Renal cortex interstitium (tissue), 11 donors: ENCODE data around the gene IMPA2. TPM values are rescaled to one million over a fixed set of nuclear protein-coding genes. Genes with fewer than 3 reads are reported as not detected.
A peak's percentile ranks its signal among the peaks of the same experiment; 100 is the strongest.

ENCODE experiments used
- DNase-seq, 11 donors: peaks; one replicate each; pipeline ENCODE4 v3.0.0-alpha.2; 2013; ENCODE audit warnings: low read depth in 9 of 11, low spot score in 4 of 11; ENCODE audit errors: extremely low read depth in 1 of 11
- polyA plus RNA-seq, 3 donors: library from polyadenylated mRNA; unstranded; fragments of 120-200 nt; gene quantifications; one replicate each; pipeline ENCODE4 v1.2.1, GENCODE V29; 2013; ENCODE audit not compliant: insufficient read length in 3 of 3

Gene IMPA2
- polyA plus RNA-seq, 3 donors, result 92.3 to 128 (median 97.2) TPM

GRCh38 chr18:11996190-11996754 is 15.0 kb downstream of the IMPA2 start:
- DNase-seq, result no peak

DNA sequence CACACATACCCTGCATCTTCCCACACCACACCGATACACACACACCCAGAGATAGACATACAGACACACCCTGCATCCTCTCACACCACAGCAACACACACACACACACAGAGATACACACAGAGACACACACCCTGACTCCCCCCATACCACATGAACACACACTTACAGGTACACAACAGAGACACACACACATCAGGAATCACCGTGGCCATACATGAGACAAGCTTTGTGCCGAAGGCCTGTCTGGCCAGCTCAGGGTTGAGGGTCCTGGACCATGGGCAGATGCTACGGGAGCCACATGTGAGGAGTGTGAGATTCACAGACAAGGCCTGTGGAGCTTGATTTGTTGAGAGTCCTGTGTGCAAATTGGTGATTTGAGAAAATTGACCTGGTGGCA is 15.6 kb downstream of the IMPA2 start:
- DNase-seq, result no peak

DNA sequence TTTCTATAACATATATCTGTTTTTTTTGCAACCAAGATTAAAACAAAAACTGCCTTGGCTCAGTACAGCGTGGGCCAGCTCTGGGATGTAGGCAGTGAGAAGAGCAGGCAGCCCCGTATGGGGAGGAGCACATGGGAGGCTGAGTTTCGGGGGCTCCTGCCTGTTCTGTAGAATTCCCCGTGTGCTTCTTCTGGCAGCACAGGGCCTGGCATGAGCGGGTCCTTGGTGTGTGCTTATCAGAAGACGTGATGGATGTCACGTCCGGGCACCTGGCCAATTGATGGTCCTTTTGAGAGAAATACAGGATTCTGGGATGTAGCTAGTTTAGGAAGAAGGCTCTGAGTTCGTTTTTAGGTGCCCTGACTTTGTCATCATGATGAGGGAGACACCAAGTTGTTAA is 16.2 kb downstream of the IMPA2 start:
- no peak for DNase-seq

GRCh38 chr18:11998193-11998592 is 16.9 kb downstream of the IMPA2 start:
- DNase-seq, result no peak

- no peak for DNase-seq
These were observed 18.1 kb downstream of the IMPA2 start for GRCh38 chr18:11999429-11999828.

DNA sequence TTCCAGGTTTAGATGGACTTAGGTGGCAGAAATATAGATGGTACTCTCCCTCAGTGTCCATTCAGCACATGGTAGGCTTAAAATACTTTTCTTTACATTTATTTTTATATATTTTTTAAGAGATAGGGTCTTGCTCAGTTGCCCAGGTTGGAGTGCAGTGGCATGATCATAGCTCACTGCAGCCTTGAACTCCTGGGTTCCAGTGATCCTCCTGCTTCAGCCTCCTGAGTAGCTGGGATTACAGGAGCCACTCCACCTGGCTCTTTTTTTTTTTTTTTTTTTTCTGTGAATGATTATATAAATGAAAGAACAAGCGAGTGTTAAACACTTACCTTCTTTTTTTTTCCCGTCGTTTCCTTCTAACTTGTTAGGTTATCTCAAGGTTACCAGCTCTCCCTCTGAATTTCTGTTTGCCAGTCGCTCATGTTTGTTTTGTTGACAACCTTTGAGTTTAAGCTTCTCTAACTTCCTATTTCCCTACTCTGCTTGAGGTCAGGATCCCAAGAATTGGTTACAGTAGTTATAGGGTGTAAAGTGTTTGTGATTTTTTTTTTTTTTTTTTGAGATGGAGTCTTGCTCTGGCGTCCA is 18.9 kb downstream of the IMPA2 start:
- DNase-seq, result no peak

- no peak for DNase-seq
These were observed 20.1 kb downstream of the IMPA2 start for GRCh38 chr18:12001421-12001820.

GRCh38 chr18:12003894-12004293 is 22.6 kb downstream of the IMPA2 start:
- DNase-seq, result no peak

DNA sequence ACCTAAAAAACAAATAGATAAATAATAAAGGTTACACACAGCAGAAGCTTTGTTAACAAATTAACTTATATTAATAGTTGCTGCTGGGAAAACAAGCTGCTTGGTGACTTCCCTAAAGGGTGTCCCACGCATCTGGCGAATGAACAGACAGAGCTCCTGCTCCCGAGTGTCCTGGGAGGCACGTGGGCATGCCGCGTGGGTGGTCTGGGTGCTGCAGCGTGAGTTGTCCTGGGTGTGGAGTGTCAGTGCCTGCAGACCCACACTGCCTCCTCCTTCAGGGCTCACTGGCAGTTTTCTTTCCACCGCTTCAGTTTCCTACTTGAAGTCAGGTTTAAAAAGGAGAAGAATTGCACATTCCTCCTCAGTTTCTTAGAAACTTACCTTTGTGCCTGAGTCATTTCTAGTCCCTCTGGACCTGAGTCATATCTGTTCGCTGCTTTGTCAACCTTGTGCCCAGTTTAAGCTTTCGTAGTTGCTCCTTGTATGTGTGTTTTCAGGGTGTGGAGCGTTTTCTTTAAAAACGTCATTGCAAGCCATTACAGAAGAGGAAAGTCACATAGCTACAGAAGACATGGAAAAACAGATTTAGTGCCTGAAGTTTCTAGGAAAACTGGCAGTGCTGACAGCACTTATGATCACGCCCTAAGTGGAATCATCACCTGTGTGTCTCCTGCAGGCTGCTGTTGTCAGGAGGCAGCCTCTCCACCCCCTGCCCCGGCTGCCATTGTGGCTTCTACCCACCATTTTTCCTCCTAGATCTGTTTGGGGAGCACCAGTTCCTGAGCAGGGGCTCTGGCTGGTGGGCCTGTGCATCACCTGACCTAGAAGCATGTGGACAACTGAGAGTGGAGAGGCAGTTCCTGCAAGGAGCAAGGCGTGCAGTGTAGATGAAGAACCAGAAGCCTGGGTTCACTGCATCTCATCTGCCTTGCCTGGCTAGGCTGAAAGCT is 24.5 kb downstream of the IMPA2 start:
- DNase-seq, result no peak

DNA sequence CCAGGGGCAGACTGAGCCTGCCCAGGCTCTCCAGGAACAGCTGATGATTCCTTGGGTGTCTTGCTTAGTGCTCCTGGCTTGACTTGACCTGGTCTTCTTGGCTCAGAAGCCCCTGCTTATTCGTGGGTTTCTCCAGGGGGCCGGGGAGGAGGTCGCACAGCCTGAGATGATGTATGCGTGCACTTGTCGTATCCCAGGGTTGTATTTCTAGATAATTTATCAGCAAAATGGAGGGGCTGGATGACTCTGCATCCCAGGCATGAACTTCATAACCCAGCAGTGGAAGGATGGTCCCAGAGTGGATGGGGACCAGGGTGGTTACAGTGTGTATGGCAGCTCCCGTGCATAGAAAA is 25.2 kb downstream of the IMPA2 start:
- no peak for DNase-seq

GRCh38 chr18:12007063-12007462 is 25.8 kb downstream of the IMPA2 start:
- no peak for DNase-seq

DNA sequence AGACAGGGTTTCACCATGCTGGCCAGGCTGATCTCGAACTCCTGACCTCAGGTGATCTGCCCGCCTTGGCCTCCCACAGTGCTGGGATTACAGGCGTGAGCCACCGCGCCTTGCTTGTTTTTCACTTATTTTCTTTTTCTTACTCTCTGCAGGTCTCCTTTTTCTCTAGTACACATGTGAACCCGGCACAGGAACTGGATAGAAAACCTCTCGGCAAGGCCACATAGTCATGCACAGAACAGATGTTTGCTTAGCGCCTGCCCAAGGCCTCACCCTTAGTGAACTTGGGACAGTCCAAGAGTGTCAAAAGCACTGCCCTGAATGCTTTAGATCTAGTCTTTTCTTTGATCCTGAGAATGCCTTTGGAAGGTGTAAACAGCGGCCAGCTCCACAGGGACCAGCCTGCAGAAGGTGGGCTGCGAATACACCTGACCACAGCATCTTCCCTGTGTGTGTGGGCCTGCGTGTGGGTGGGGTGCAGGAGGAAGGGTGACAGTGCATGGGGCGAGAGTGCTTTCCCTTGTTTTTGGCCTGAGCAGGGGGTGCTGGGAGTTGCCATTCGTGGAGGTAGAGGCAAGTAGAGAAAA is 27.0 kb downstream of the IMPA2 start:
- no peak for DNase-seq

- DNase-seq, result no peak
These were observed 27.7 kb downstream of the IMPA2 start for GRCh38 chr18:12008842-12009580.

DNA sequence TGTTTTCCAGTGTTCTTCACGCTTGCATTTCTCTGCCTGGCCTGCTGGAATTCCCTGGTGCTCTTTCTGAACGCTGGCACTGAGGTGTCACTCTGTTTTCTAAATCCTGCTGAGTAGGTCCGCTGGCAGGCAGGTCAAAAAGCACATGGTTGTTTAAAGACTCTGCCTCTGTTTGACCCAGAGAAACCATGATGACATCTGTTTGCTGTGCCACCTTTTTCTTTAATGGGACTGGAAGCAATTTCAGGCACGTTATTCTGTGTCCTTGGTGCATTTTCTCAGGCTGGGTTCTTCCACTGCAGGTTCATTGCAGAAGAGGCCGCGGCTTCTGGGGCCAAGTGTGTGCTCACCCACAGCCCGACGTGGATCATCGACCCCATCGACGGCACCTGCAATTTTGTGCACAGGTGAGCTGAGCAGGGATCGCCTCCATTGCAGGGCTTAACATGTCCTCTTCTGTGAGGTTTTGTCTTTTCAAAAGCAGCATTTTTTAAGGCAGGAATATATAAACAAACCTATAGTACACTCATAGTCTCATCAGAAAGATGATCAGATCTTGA is 28.4 kb downstream of the IMPA2 start:
- DNase-seq, result no peak

GRCh38 chr18:12010187-12010802 is 29.0 kb downstream of the IMPA2 start:
- DNase-seq, result no peak

GRCh38 chr18:12011199-12011956 is 30.1 kb downstream of the IMPA2 start:
- DNase-seq, result no peak

DNA sequence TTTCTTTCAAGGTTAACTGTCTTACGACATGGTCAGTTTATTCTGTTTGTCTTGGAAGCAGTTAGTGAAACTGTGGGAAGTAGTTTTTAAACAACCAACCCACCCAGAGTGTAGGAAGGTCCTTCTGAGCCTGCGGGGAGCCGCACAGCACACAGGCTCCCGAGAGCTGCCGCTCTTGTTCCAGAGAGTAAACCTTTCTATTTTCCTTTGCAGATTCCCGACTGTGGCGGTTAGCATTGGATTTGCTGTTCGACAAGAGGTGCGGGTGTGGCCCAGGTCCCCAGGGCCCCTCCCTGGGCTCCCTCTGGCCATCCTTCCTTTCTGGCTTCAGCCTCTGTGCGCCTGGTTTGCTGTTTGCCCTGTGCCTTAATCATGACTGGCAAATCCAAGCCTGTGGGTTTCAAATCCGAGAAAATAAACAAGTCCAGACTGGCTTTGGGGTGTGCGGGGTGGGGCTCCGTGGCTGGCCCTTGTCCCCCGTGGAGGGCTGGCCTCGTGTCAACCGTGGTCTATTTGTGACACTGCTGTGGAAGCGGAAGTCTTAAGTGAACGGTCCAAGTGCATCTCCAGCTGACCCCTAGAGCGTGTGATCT is 30.7 kb downstream of the IMPA2 start:
- peak in 1 of 11 donors; percentile 49 for DNase-seq

GRCh38 chr18:12012697-12013096 is 31.4 kb downstream of the IMPA2 start:
- no peak for DNase-seq
